Stimulated activated CD4-positive, alpha-beta T cell treated with anti-CD3 and anti-CD28 coated beads, Interleukin-15, amount 100 ng/mL, for 1 hour (primary cell): ENCODE results near the gene SRP9.

ENCODE experiments used
- DNase-seq, 2 donors: peaks; one replicate each; pipeline ENCODE4 v3.0.0-alpha.2; 2020; ENCODE audit warnings: low read depth in 1 of 2, low spot score in 1 of 2

Gene SRP9

DNA sequence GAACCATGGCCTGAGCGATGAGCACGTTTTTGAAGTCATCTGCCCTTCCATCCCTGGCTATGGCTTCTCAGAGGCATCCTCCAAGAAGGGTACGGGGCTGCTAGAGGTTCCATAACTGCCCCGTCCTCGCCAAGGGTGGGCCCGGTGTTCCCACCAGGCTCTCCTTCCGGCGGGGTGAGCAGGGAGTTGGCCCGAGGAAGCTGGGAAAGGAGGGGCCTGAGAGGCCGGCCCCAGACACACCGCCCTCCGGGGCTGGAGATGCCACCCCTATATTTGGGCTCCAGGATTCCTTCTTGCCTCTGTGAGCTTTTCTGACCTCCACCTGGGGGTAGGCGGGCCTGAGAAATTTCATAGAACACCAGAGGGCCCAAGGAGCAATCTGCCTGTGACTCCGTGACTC lies 61.2 kb downstream of the SRP9 start:
- no peak for DNase-seq
